HCT116 (cell line): ENCODE data around the gene CDH13. TPM values are rescaled to one million over a fixed set of nuclear protein-coding genes. Genes with fewer than 3 reads are reported as not detected.

Experiments used
- ATAC-seq: fragments of 200-7000 bp; cut with Tn5 transposase; 2 replicates; pipeline ENCODE4 v1.9.1; 2020; ENCODE audit warnings: mild to moderate bottlenecking, moderate library complexity
- BruUV-seq: library from RNA; stranded (reverse); fragments of 400-500 nt; replicated peaks from 2 replicates; lab custom pipeline; 2021; lab: Mats Ljungman, UMichigan
- CTCF ChIA-PET: fragments of 300-600 bp; sonication (Branson Sonifier 250); formaldehyde crosslinking; loops from one replicate; lab custom pipeline; 2021; ENCODE audit warnings: antibody characterized with exemption; lab: Charles Lee
- POLR2A ChIA-PET: fragments of 300-600, 350-600 bp; sonication (Branson Sonifier 250); formaldehyde crosslinking; loops from one replicate; lab custom pipeline; 2021; ENCODE audit warnings: antibody characterized with exemption; lab: Charles Lee
- RAD21 ChIA-PET, 2 experiments: fragments of 300-600 bp; sonication (Branson Sonifier 250); formaldehyde crosslinking; loops; one replicate each; lab custom pipeline; 2023; ENCODE audit warnings: low total read pairs in 2 of 2; ENCODE audit not compliant: uncharacterized antibody in 2 of 2, unreplicated experiment in 2 of 2, low non-redundant PET in 1 of 2; lab: Charles Lee
- DNase-seq: peaks from one replicate; pipeline ENCODE4 v3.0.0-alpha.2; 2010; ENCODE audit warnings: low read depth, low spot score
- H2AFZ ChIP-seq: fragments of 200-600 bp; shearing (Covaris generic), sonication (generic); 2 replicates; pipeline ENCODE4 v1.6.1; 2017; ENCODE audit warnings: low read depth, mixed run types, mixed read lengths, antibody characterized with exemption, low read length; ENCODE audit not compliant: poor library complexity, severe bottlenecking
- H3K27ac ChIP-seq: 2 replicates; pipeline ENCODE4 v1.5.1; 2012; ENCODE audit warnings: low read depth, low read length
- H3K27me3 ChIP-seq: fragments of 200-600 bp; sonication (generic); 2 replicates; pipeline ENCODE4 v1.6.1; 2016; ENCODE audit warnings: mixed run types, low read length, mixed read lengths; ENCODE audit not compliant: insufficient read depth
- H3K36me3 ChIP-seq, 2 experiments: fragments of 200-500 bp in 1 of 2; fragments of 200-600 bp in 1 of 2; sonication (Bioruptor generic) in 1 of 2; sonication (generic) in 1 of 2; 2 replicates each; pipeline versions ENCODE4 v1.5.1 to v1.6.1; 2014 to 2016; ENCODE audit warnings: low read length in 2 of 2, inconsistent platforms in 1 of 2, mixed read lengths in 1 of 2, mixed run types in 1 of 2; ENCODE audit not compliant: insufficient read depth in 2 of 2, control insufficient read depth in 1 of 2
- H3K4me1 ChIP-seq, 2 experiments: fragments of 200-600 bp in 1 of 2; sonication (generic) in 1 of 2; 2 replicates each; pipeline versions ENCODE4 v1.5.1 to v1.6.1; 2012 to 2017; ENCODE audit warnings: low read length in 2 of 2, inconsistent platforms in 1 of 2, mild to moderate bottlenecking in 1 of 2, mixed read lengths in 1 of 2, mixed run types in 1 of 2, moderate library complexity in 1 of 2; ENCODE audit not compliant: insufficient read depth in 2 of 2, control insufficient read depth in 1 of 2
- H3K4me2 ChIP-seq: fragments of 200-600 bp; sonication (generic); 2 replicates; pipeline ENCODE4 v1.6.1; 2017; ENCODE audit warnings: mixed run types, low read length, mixed read lengths
- H3K4me3 ChIP-seq, 2 experiments: fragments of 200-600 bp in 1 of 2; sonication (generic) in 1 of 2; replicated peaks in 1 of 2; 2 replicates each; pipeline ENCODE4 v1.5.1; 2011 to 2016; ENCODE audit warnings: low read length in 2 of 2, control low read depth in 1 of 2, low read depth in 1 of 2, mild to moderate bottlenecking in 1 of 2, mixed read lengths in 1 of 2, mixed run types in 1 of 2
- H3K79me2 ChIP-seq: fragments of 200-600 bp; sonication (generic); 2 replicates; pipeline ENCODE4 v1.6.1; 2017; ENCODE audit warnings: mild to moderate bottlenecking, mixed run types, low read length, moderate library complexity, mixed read lengths; ENCODE audit not compliant: insufficient read depth
- H3K9ac ChIP-seq: fragments of 200-600 bp; sonication (generic); 2 replicates; pipeline ENCODE4 v1.6.1; 2016; ENCODE audit warnings: low read length, mixed read lengths
- H3K9me2 ChIP-seq: fragments of 200-600 bp; sonication (generic), shearing (Covaris generic); 2 replicates; pipeline ENCODE4 v1.6.1; 2017; ENCODE audit warnings: mixed run types, mild to moderate bottlenecking, moderate library complexity; ENCODE audit not compliant: insufficient read depth
- H3K9me3 ChIP-seq, 2 experiments: fragments of 200-500 bp in 1 of 2; fragments of 200-600 bp in 1 of 2; sonication (Bioruptor generic) in 1 of 2; sonication (generic) in 1 of 2; 2 replicates each; pipeline ENCODE4 v1.6.1; 2014 to 2017; ENCODE audit warnings: low read length in 2 of 2, mixed read lengths in 2 of 2, inconsistent platforms in 1 of 2, low read depth in 1 of 2, mild to moderate bottlenecking in 1 of 2, mixed run types in 1 of 2, moderate library complexity in 1 of 2; ENCODE audit not compliant: control insufficient read depth in 1 of 2, insufficient read depth in 1 of 2
- H4K20me1 ChIP-seq: fragments of 200-600 bp; sonication (generic), shearing (Covaris generic); 2 replicates; pipeline ENCODE4 v1.6.1; 2017; ENCODE audit warnings: mixed run types, mild to moderate bottlenecking, moderate library complexity; ENCODE audit not compliant: insufficient read depth
- ATF3 ChIP-seq: IDR thresholded peaks from 2 replicates; pipeline ENCODE4 v1.6.1; 2012
- CBX3 ChIP-seq: IDR thresholded peaks from 2 replicates; pipeline ENCODE4 v1.6.1; 2012; ENCODE audit warnings: low read depth
- CEBPB ChIP-seq: IDR thresholded peaks from 2 replicates; pipeline ENCODE4 v1.6.1; 2012; ENCODE audit warnings: low read depth
- EGR1 ChIP-seq: IDR thresholded peaks from 2 replicates; pipeline ENCODE4 v1.6.1; 2012; ENCODE audit warnings: low read depth
- ELF1 ChIP-seq: IDR thresholded peaks from 2 replicates; pipeline ENCODE4 v1.6.1; 2012; ENCODE audit warnings: low read depth, borderline replicate concordance
- EZH2 ChIP-seq: fragments of 200-600 bp; sonication (generic); IDR thresholded peaks from 2 replicates; pipeline ENCODE4 v1.6.1; 2017; ENCODE audit warnings: antibody characterized with exemption, mixed run types
- EZH2phosphoT487 ChIP-seq: fragments of 200-600 bp; IDR thresholded peaks from 2 replicates; pipeline ENCODE4 v1.6.1; 2018; ENCODE audit warnings: antibody characterized with exemption, borderline replicate concordance
- FOSL1 ChIP-seq: IDR thresholded peaks from 2 replicates; pipeline ENCODE4 v1.6.1; 2012; ENCODE audit warnings: low read depth
- JUND ChIP-seq: IDR thresholded peaks from 2 replicates; pipeline ENCODE4 v1.6.1; 2012
- MAX ChIP-seq: IDR thresholded peaks from 2 replicates; pipeline ENCODE4 v1.6.1; 2012
- POLR2A ChIP-seq: IDR thresholded peaks from 2 replicates; pipeline ENCODE4 v1.7.0; 2011; ENCODE audit warnings: borderline replicate concordance; ENCODE audit not compliant: insufficient read depth, insufficient read length; ENCODE audit errors: extremely low read depth
- POLR2AphosphoS5 ChIP-seq: IDR thresholded peaks from 2 replicates; pipeline ENCODE4 v1.6.1; 2011; ENCODE audit warnings: mild to moderate bottlenecking, low read depth, low read length, moderate library complexity
- RAD21 ChIP-seq: IDR thresholded peaks from 2 replicates; pipeline ENCODE4 v1.6.1; 2012; ENCODE audit warnings: low read depth, mild to moderate bottlenecking
- SIN3A ChIP-seq: IDR thresholded peaks from 2 replicates; pipeline ENCODE4 v1.6.1; 2012; ENCODE audit warnings: low read depth
- SP1 ChIP-seq: IDR thresholded peaks from 2 replicates; pipeline ENCODE4 v1.6.1; 2012; ENCODE audit warnings: low read depth
- TCF7L2 ChIP-seq: IDR thresholded peaks from 2 replicates; pipeline ENCODE4 v1.7.0; 2011; ENCODE audit warnings: borderline replicate concordance, inconsistent platforms; ENCODE audit not compliant: insufficient read depth, insufficient read length; ENCODE audit errors: extremely low read depth
- intact Hi-C: fragments of 100-400 bp; cut with micrococcal nuclease; formaldehyde crosslinking; loops from 2 replicates; pipeline ENCODE4 v1.10.0; 2022
- total RNA-seq: library from RNA; stranded (reverse); gene quantifications from one replicate; pipeline ENCODE4 v1.2.1, GENCODE V29; 2021; ENCODE audit not compliant: unreplicated experiment

Gene CDH13
- total RNA-seq, 1 experiment from 2014 or later = not detected

- no peaks in the 10 kb centered on the region for H4K20me1 ChIP-seq
- ATAC-seq = no peak
- TF ChIP-seq JUND (no peak), RAD21 (no peak), SIN3A (no peak), EZH2 (no peak), MAX (no peak), TCF7L2 (no peak), POLR2A (no peak), POLR2AphosphoS5 (no peak), SP1 (no peak), EGR1 (no peak), CBX3 (no peak), CEBPB (no peak), FOSL1 (no peak), ELF1 (no peak), EZH2phosphoT487 (no peak), ATF3 (no peak)
- no peak for DNase-seq
- no peaks in the 10 kb centered on the region for H3K36me3 ChIP-seq
- H2AFZ ChIP-seq = no peak overlapping the region
- no peaks in the 10 kb centered on the region for H3K9me2 ChIP-seq
- POLR2A ChIA-PET = no interaction called here
- H3K79me2 ChIP-seq = no peaks in the 10 kb centered on the region
- RAD21 ChIA-PET = no interaction called here
- no peaks in the 10 kb centered on the region for H3K4me1 ChIP-seq
- H3K27me3 ChIP-seq = peaks cover 52% of the 10 kb centered on the region
- CTCF ChIA-PET = no interaction called here
- H3K4me3 ChIP-seq = no peak overlapping the region
- intact Hi-C loops = no loop called here
- H3K9ac ChIP-seq = no peak overlapping the region
- no TSS peak for BruUV-seq
- H3K4me2 ChIP-seq = no peak overlapping the region
- no peak overlapping the region for H3K27ac ChIP-seq
- no peaks in the 10 kb centered on the region for H3K9me3 ChIP-seq
These were observed 1054.7 kb downstream of the CDH13 start for GRCh38 chr16:83681381-83681956.
